ENCODE data around the gene REELD1.

Gene REELD1

DNA sequence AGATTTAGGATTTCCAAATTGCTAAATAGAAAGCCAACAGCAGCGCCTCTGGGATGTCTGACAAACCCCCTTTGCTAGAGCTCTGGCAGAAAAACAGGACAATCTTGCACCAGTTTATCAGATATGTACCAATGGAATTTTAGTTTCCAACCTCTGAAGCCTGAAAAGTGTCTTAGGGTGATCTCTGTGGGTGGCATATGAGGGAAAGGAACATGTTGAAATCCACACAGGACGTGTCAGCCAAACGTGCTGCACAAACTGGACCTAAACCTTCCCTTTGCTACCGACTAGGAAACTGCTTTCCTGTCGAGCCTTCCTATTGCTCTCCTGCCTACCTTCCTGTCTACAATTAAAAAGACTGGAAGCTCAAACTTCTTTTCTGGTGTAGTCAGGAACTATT lies 53.5 kb downstream of the REELD1 start:
- Histone ChIP-seq H3K27ac (no peak overlapping the region), H3K36me3 (no peaks in the 10 kb centered on the region; the same call in 1 of the 2 replicates), H3K4me3 (ENCODE audit: low read depth, low read length) (no peak overlapping the region), H3K9me3 (ENCODE audit: severe bottlenecking) (no peaks in the 10 kb centered on the region), H3K27me3 (ENCODE audit: insufficient read depth, low read depth, severe bottlenecking) (no peaks in the 10 kb centered on the region)
- TF ChIP-seq, protein P1, sequence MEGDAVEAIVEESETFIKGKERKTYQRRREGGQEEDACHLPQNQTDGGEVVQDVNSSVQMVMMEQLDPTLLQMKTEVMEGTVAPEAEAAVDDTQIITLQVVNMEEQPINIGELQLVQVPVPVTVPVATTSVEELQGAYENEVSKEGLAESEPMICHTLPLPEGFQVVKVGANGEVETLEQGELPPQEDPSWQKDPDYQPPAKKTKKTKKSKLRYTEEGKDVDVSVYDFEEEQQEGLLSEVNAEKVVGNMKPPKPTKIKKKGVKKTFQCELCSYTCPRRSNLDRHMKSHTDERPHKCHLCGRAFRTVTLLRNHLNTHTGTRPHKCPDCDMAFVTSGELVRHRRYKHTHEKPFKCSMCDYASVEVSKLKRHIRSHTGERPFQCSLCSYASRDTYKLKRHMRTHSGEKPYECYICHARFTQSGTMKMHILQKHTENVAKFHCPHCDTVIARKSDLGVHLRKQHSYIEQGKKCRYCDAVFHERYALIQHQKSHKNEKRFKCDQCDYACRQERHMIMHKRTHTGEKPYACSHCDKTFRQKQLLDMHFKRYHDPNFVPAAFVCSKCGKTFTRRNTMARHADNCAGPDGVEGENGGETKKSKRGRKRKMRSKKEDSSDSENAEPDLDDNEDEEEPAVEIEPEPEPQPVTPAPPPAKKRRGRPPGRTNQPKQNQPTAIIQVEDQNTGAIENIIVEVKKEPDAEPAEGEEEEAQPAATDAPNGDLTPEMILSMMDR (IDR thresholded peaks at IDR 0.05; ENCODE audit: low read depth, low read length) = no peak
- DNase-seq = no peak

DNA sequence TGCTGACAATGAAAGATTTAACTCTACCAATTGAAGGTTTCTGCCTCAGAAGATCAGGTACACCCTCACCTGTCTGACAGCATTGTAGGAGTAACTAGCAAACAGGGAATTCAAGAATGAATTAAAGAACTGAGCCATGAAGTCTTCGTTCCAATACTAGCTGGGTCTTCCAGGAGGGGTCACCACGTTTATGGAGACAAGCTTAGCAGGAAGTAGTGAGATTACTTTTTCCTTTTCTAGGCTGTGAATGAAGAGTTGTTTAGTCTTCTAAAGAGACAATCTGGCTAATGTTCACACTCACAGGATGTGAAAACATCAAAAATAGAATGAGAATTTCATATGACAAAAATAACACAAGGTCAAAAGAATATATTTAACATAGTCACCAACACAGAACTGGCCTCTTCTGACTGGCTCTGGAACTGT lies 54.9 kb downstream of the REELD1 start:
- no peak overlapping the region for H3K4me3 ChIP-seq (ENCODE audit: low read depth, low read length)
- H3K27ac ChIP-seq = no peak overlapping the region
- TF ChIP-seq, protein P1 (IDR thresholded peaks at IDR 0.05; ENCODE audit: low read depth, low read length) = no peak

DNA sequence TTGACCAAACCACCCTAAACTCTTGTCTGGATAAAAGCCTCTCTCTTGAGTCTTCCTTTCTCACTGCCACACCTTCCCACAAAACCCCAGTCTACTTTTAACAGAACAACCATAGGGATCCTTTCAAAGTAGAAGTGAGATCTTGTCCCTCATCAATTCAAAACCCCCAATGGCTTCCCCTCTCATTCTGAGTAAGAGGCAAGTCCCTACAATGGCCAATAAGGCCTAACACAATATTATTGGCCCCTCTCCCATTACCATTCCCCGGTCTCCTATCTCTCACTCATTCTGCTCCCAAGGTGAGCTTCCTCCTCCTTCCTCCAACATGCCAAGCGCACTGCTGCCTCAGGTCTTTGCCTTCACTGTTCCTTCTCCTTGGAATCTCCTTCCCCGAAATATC lies 57.1 kb downstream of the REELD1 start:
- TF ChIP-seq, protein P1 (IDR thresholded peaks at IDR 0.05; ENCODE audit: low read depth, low read length) = no peak
- Histone ChIP-seq H3K4me3 (ENCODE audit: low read depth, low read length) (no peak overlapping the region), H3K27me3 (ENCODE audit: insufficient read depth, low read depth, severe bottlenecking) (no peaks in the 10 kb centered on the region), H3K27ac (no peak overlapping the region), H3K9me3 (ENCODE audit: severe bottlenecking) (no peaks in the 10 kb centered on the region), H3K36me3 (no peaks in the 10 kb centered on the region; the same call in 1 of the 2 replicates)
- no peak for DNase-seq

More for the DNA sequence above, 54.9 kb downstream of the REELD1 start:
- no peaks in the 10 kb centered on the region for H3K9me3 ChIP-seq (ENCODE audit: severe bottlenecking)
- no peak for DNase-seq
- no peaks in the 10 kb centered on the region; the same call in 1 of the 2 replicates for H3K36me3 ChIP-seq
- no peaks in the 10 kb centered on the region for H3K27me3 ChIP-seq (ENCODE audit: insufficient read depth, low read depth, severe bottlenecking)

- Histone ChIP-seq H3K27me3 (ENCODE audit: insufficient read depth, low read depth, severe bottlenecking) (no peaks in the 10 kb centered on the region), H3K9me3 (ENCODE audit: severe bottlenecking) (no peaks in the 10 kb centered on the region), H3K4me3 (ENCODE audit: low read depth, low read length) (no peak overlapping the region), H3K27ac (no peak overlapping the region), H3K36me3 (no peaks in the 10 kb centered on the region; the same call in 1 of the 2 replicates)
- DNase-seq = no peak
- TF ChIP-seq, protein P1 (IDR thresholded peaks at IDR 0.05; ENCODE audit: low read depth, low read length) = no peak
These were observed 59.0 kb downstream of the REELD1 start for GRCh38 chr4:146273204-146273901.

- Histone ChIP-seq H3K27me3 (ENCODE audit: insufficient read depth, low read depth, severe bottlenecking) (no peaks in the 10 kb centered on the region), H3K36me3 (no peaks in the 10 kb centered on the region), H3K27ac (no peak overlapping the region), H3K9me3 (ENCODE audit: severe bottlenecking) (no peaks in the 10 kb centered on the region), H3K4me3 (ENCODE audit: low read depth, low read length) (no peak overlapping the region)
- TF ChIP-seq, protein P1 (IDR thresholded peaks at IDR 0.05; ENCODE audit: low read depth, low read length) = no peak
- no peak for DNase-seq
These were observed 60.4 kb downstream of the REELD1 start for GRCh38 chr4:146274774-146275173.

DNA sequence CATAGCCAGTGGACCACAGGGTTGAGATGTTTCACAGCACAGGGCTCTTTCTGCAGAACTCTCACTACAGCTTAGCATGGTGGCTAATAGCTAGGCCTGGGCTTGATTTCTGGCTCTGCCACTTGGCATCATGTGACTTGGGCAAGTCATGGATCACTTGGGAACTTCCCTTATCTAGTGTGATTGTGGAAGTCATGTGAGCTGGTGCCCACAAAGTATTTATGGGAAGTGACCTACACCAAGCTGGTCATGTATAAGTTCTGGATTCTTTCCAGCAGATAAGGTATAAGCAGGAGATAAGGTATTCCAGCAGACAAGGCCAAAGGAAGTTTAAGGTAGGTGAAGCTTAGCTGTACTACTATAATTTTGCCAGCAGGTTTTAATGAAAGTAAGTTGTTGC lies 61.0 kb downstream of the REELD1 start:
- no peak for DNase-seq
- Histone ChIP-seq H3K36me3 (no peaks in the 10 kb centered on the region), H3K27me3 (ENCODE audit: insufficient read depth, low read depth, severe bottlenecking) (no peaks in the 10 kb centered on the region), H3K9me3 (ENCODE audit: severe bottlenecking) (no peaks in the 10 kb centered on the region), H3K27ac (no peak overlapping the region), H3K4me3 (ENCODE audit: low read depth, low read length) (no peak overlapping the region)
- TF ChIP-seq, protein P1 (IDR thresholded peaks at IDR 0.05; ENCODE audit: low read depth, low read length) = no peak
